Fibroblast of villous mesenchyme (primary cell): Measurements from ENCODE around the gene AMMECR1L. TPM values are rescaled to one million over a fixed set of nuclear protein-coding genes. Genes with fewer than 3 reads are reported as not detected.
"Not testable (repeated sequence)": the region's sequence is repeated elsewhere in the genome, so short reads cannot be mapped to it uniquely, and the experiment has no call there.

ENCODE experiments used
- DNase-seq: peaks from one replicate; pipeline ENCODE4 v3.0.0-alpha.2; 2010; ENCODE audit warnings: low read depth
- H3K4me3 ChIP-seq: 2 replicates; pipeline ENCODE4 v1.5.1; 2011; ENCODE audit warnings: low read depth, mild to moderate bottlenecking, low read length
- total RNA-seq: library from RNA; depleted of rRNA; stranded (reverse); fragments of >200 nt; gene quantifications from 2 replicates; pipeline ENCODE4 v1.2.3, GENCODE V29; 2012
- TF ChIP-seq, protein P1 (sequence below): IDR thresholded peaks from 2 replicates; pipeline ENCODE4 v1.5.1; 2012; ENCODE audit warnings: low read depth, mild to moderate bottlenecking, low read length; ENCODE audit not compliant: insufficient read depth

The AMMECR1L gene
- total RNA-seq, 1 donor: 22.0 TPM

DNA sequence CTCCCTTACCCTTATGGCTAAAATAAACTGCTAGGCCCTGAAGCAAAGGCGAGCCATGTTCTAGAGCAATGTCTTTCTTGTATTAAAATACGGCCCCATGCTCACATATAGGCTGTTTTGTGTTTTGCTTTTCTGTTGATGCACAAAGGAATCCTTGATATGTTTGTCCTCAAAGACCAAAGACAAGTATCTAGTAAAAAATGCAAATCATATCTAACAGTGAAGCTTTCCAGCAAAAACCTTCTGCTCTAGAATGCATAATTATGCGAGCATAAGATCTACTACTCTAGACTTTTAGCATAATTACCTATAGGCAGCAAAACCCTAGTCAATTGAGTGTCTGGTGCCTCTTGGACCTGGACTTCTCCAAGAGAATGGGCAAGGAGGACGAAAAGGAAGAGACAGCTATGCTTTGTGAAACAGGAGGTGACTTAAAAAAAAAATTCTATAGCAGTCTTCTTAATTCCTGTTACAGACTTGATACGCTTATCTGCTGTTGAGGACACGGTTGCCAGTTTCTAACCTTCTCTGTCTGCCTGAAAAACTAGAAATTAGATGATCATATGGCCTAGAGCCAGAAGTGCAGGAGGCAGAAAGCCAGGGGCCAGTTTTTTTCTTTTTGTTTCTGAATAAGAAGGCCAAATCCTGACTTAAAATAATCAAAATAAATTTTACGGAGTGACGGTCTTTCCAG is 1.5 kb upstream of the AMMECR1L start:
- DNase-seq: no peak
- H3K4me3 ChIP-seq: peak overlapping the region; percentile 49
- TF ChIP-seq, protein P1, sequence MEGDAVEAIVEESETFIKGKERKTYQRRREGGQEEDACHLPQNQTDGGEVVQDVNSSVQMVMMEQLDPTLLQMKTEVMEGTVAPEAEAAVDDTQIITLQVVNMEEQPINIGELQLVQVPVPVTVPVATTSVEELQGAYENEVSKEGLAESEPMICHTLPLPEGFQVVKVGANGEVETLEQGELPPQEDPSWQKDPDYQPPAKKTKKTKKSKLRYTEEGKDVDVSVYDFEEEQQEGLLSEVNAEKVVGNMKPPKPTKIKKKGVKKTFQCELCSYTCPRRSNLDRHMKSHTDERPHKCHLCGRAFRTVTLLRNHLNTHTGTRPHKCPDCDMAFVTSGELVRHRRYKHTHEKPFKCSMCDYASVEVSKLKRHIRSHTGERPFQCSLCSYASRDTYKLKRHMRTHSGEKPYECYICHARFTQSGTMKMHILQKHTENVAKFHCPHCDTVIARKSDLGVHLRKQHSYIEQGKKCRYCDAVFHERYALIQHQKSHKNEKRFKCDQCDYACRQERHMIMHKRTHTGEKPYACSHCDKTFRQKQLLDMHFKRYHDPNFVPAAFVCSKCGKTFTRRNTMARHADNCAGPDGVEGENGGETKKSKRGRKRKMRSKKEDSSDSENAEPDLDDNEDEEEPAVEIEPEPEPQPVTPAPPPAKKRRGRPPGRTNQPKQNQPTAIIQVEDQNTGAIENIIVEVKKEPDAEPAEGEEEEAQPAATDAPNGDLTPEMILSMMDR: no peak

- peak overlapping the region; percentile 65 for H3K4me3 ChIP-seq
- not testable (repeated sequence) for DNase-seq
These were observed 808 bp upstream of the AMMECR1L start for GRCh38 chr2:127886593-127886935.

DNA sequence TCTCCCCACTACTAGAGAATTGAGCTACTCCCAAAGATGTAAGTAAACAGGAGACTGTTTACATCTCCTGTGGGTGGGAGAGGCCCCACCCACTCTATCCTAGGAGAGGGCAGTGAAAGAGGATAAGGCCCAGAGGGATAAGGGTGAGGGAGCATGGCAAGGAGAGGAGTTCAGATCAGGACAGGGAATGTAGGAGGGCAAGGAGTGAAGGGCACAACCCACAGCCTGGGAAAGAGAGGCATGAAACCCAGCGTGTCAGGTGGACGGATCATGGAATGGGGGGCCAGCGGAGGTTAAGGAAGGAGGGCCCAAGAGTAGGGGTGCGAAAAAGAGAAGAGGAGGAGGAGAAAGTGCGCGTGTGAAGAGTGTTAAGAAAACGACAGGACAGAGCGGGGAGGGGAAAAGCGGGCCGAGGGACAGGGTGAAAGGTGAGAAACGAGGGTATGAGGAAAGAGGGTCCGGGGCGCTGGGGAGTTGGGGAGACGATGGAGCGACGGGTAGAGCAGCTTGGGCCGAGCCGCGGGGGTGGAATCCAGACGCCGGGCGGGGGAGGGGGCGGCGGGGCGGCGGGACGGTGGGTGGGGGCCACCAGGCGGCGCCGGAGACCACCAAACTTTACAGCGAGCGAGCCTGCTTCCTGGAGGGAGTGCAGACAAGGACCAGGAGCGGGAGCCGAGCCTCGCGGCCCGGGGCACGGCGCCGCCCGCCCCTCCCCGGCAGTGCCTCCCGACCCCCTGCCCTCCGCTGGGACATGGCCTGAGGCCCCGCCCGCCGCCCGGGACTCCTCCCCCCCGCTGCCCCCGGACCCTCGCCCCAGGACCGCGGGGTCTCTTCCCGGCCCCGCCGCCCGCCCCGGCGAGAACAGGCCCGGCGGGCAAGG is 655 bp downstream of the AMMECR1L start:
- DNase-seq: peak; percentile 36
- H3K4me3 ChIP-seq: peak overlapping the region; percentile 63

- H3K4me3 ChIP-seq: peak overlapping the region; percentile 63
- peak; percentile 82 for DNase-seq
- TF ChIP-seq, protein P1: no peak
These were observed 1.3 kb downstream of the AMMECR1L start for GRCh38 chr2:127884436-127884835.

- no peak overlapping the region for H3K4me3 ChIP-seq
- DNase-seq: no peak
- TF ChIP-seq, protein P1: no peak
These were observed 5.9 kb downstream of the AMMECR1L start for GRCh38 chr2:127879899-127880298.

DNA sequence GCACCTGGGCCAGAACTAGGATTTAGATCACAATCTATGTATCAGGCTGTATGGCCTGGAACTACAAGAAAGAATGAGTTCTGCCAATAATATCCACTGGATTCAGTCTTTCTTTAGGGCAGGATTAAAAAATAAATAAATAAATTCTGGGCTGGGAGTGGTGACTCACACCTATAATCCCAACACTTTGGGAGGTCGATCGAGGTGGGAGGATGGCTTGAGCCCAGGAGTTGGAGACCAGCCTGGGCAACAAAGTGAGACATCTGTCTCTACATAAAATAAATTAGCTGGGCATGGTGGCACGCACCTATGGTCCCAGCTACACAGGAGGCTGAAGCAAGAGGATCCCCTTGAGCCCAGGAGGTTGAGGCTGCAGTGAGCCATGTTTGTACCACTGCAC is 8.1 kb downstream of the AMMECR1L start:
- no peak for DNase-seq

DNA sequence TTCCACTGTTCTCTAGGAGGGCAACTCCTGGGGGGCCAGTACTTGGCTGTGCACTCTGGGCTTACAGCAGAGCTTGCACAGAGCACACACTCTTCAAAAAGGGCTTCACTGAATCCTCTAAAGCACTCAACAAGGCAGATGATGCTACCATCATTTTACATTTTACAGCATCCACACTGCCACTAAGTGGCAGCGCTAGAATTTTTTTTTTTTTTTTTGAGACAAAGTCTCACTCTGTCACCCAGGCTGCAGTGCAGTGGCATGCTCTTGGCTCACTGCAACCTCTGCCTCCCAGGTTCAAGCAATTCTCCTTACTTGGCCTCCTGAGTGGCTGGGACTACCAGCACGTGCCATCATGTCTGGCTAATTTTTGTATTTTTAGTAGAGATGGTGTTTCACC is 8.6 kb downstream of the AMMECR1L start:
- TF ChIP-seq, protein P1: no peak
- H3K4me3 ChIP-seq: no peak overlapping the region
- DNase-seq: no peak

More for the DNA sequence above, 8.1 kb downstream of the AMMECR1L start:
- TF ChIP-seq, protein P1: no peak
- H3K4me3 ChIP-seq: no peak overlapping the region
